ENCODE data around the gene GUCY1A2.

GUCY1A2 gene

GRCh38 chr11:106679181-106679580 is 339.1 kb downstream of the GUCY1A2 start:
- no peak for TF ChIP-seq CEBPB (IDR thresholded peaks at IDR 0.05)
- TF ChIP-seq FOXM1 (IDR thresholded peaks at IDR 0.05; ENCODE audit: borderline replicate concordance, low read depth) = no peak
- no peak for TF ChIP-seq EGR1 (IDR thresholded peaks at IDR 0.05)
- no peak for TF ChIP-seq EP300 (IDR thresholded peaks at IDR 0.05; ENCODE audit: borderline replicate concordance)
- no peak for TF ChIP-seq TCF12 (IDR thresholded peaks at IDR 0.05; ENCODE audit: low read depth)
- TF ChIP-seq CREB1 (IDR thresholded peaks at IDR 0.05; ENCODE audit: low read depth) = no peak
- TF ChIP-seq REST (IDR thresholded peaks at IDR 0.05; ENCODE audit: low read depth) = no peak
- no peak for TF ChIP-seq ZBTB7A (IDR thresholded peaks at IDR 0.05; ENCODE audit: low read depth)
- TF ChIP-seq NFIC (IDR thresholded peaks at IDR 0.05) = no peak
- no peak for TF ChIP-seq YY1 (IDR thresholded peaks at IDR 0.05; ENCODE audit: low read depth)
- TF ChIP-seq, protein P1, sequence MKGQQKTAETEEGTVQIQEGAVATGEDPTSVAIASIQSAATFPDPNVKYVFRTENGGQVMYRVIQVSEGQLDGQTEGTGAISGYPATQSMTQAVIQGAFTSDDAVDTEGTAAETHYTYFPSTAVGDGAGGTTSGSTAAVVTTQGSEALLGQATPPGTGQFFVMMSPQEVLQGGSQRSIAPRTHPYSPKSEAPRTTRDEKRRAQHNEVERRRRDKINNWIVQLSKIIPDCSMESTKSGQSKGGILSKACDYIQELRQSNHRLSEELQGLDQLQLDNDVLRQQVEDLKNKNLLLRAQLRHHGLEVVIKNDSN (IDR thresholded peaks at IDR 0.05) = no peak
- no peak for TF ChIP-seq RAD21 (IDR thresholded peaks at IDR 0.05; ENCODE audit: low read depth)

GRCh38 chr11:106670069-106670468 is 348.2 kb downstream of the GUCY1A2 start:
- TF ChIP-seq TAF1 (IDR thresholded peaks at IDR 0.05; ENCODE audit: low read depth) = no peak
- TF ChIP-seq, protein P1 (IDR thresholded peaks at IDR 0.05) = no peak
- TF ChIP-seq REST (IDR thresholded peaks at IDR 0.05; ENCODE audit: low read depth) = no peak
- no peak for TF ChIP-seq CEBPB (IDR thresholded peaks at IDR 0.05)
- no peak for TF ChIP-seq RAD21 (IDR thresholded peaks at IDR 0.05; ENCODE audit: low read depth)
- TF ChIP-seq NFIC (IDR thresholded peaks at IDR 0.05) = no peak
- no peak for TF ChIP-seq YY1 (IDR thresholded peaks at IDR 0.05; ENCODE audit: low read depth)
- TF ChIP-seq TCF12 (IDR thresholded peaks at IDR 0.05; ENCODE audit: low read depth) = no peak
- TF ChIP-seq TEAD4 (IDR thresholded peaks at IDR 0.05) = no peak
- TF ChIP-seq ZBTB7A (IDR thresholded peaks at IDR 0.05; ENCODE audit: low read depth) = no peak
- TF ChIP-seq EGR1 (IDR thresholded peaks at IDR 0.05) = no peak
- no peak for TF ChIP-seq CREB1 (IDR thresholded peaks at IDR 0.05; ENCODE audit: low read depth)
- TF ChIP-seq FOXM1 (IDR thresholded peaks at IDR 0.05; ENCODE audit: borderline replicate concordance, low read depth) = no peak
- TF ChIP-seq, protein P2, sequence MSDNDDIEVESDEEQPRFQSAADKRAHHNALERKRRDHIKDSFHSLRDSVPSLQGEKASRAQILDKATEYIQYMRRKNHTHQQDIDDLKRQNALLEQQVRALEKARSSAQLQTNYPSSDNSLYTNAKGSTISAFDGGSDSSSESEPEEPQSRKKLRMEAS (IDR thresholded peaks at IDR 0.05) = no peak
- no peak for TF ChIP-seq EP300 (IDR thresholded peaks at IDR 0.05; ENCODE audit: borderline replicate concordance)

- TF ChIP-seq FOXM1 (IDR thresholded peaks at IDR 0.05; ENCODE audit: borderline replicate concordance, low read depth) = no peak
- no peak for TF ChIP-seq TAF1 (IDR thresholded peaks at IDR 0.05; ENCODE audit: low read depth)
These were observed 350.1 kb downstream of the GUCY1A2 start for GRCh38 chr11:106668147-106668546.

- no peak for TF ChIP-seq NFIC (IDR thresholded peaks at IDR 0.05)
These were observed 361.6 kb downstream of the GUCY1A2 start for GRCh38 chr11:106656646-106657045.

DNA sequence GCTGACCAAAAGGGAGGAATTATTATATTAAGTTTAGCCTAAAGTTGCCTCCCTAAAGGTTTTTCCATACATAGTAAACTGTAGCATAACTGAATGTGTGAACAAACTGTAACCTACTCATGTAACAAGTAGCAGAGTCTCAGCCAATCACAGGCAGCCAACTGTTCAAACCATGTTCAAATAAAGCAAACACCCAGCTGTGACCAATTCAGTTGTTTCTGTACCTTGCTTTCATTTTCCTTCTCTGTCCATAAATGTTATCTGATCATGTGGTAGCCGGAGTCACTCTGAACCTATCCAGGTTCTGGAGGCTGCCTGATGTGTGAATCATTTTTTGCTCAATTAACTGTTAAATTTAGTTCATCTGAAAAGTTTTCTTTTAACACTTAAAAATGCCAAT is 373.5 kb downstream of the GUCY1A2 start:
- TF ChIP-seq ZBTB7A (IDR thresholded peaks at IDR 0.05; ENCODE audit: low read depth) (no peak), FOXM1 (IDR thresholded peaks at IDR 0.05; ENCODE audit: borderline replicate concordance, low read depth) (no peak), TAF1 (IDR thresholded peaks at IDR 0.05; ENCODE audit: low read depth) (no peak), CEBPB (IDR thresholded peaks at IDR 0.05) (no peak), RAD21 (IDR thresholded peaks at IDR 0.05; ENCODE audit: low read depth) (no peak)
- TF ChIP-seq, protein P2 (IDR thresholded peaks at IDR 0.05) = no peak
- TF ChIP-seq, protein P1 (IDR thresholded peaks at IDR 0.05) = no peak

- TF ChIP-seq NFIC (IDR thresholded peaks at IDR 0.05) = no peak
- no peak for TF ChIP-seq TEAD4 (IDR thresholded peaks at IDR 0.05)
- TF ChIP-seq EP300 (IDR thresholded peaks at IDR 0.05; ENCODE audit: borderline replicate concordance) = no peak
- no peak for TF ChIP-seq TAF1 (IDR thresholded peaks at IDR 0.05; ENCODE audit: low read depth)
- TF ChIP-seq TCF12 (IDR thresholded peaks at IDR 0.05; ENCODE audit: low read depth) = no peak
- no peak for TF ChIP-seq CEBPB (IDR thresholded peaks at IDR 0.05)
- TF ChIP-seq YY1 (IDR thresholded peaks at IDR 0.05; ENCODE audit: low read depth) = no peak
- TF ChIP-seq FOXM1 (IDR thresholded peaks at IDR 0.05; ENCODE audit: borderline replicate concordance, low read depth) = no peak
- no peak for TF ChIP-seq ZBTB7A (IDR thresholded peaks at IDR 0.05; ENCODE audit: low read depth)
- TF ChIP-seq REST (IDR thresholded peaks at IDR 0.05; ENCODE audit: low read depth) = no peak
- TF ChIP-seq, protein P2 (IDR thresholded peaks at IDR 0.05) = no peak
- TF ChIP-seq CREB1 (IDR thresholded peaks at IDR 0.05; ENCODE audit: low read depth) = no peak
- no peak for TF ChIP-seq RAD21 (IDR thresholded peaks at IDR 0.05; ENCODE audit: low read depth)
- TF ChIP-seq, protein P1 (IDR thresholded peaks at IDR 0.05) = no peak
- TF ChIP-seq EGR1 (IDR thresholded peaks at IDR 0.05) = no peak
These were observed 375.9 kb downstream of the GUCY1A2 start for GRCh38 chr11:106642331-106642730.

Measured in Ishikawa (cell line).